ENCODE measurements around the gene MCRIP2.

The MCRIP2 gene

GRCh38 chr16:660459-661183, 19.0 kb downstream of the MCRIP2 start:
- peak; percentile 84 for TF ChIP-seq CTCF (IDR thresholded peaks at IDR 0.05)
- no peak for TF ChIP-seq ZFX (IDR thresholded peaks at IDR 0.05; ENCODE audit: borderline replicate concordance)
- peak overlapping the region; percentile 65 for H3K27ac ChIP-seq

GRCh38 chr16:661184-661821, 19.7 kb downstream of the MCRIP2 start:
- no peak for TF ChIP-seq CTCF (IDR thresholded peaks at IDR 0.05)

GRCh38 chr16:662095-662494, 20.5 kb downstream of the MCRIP2 start:
- H3K27ac ChIP-seq, result peak overlapping the region; percentile 65; the same call in 1 of the 2 replicates
- no peak for TF ChIP-seq CTCF (IDR thresholded peaks at IDR 0.05)
- no peak for TF ChIP-seq ZFX (IDR thresholded peaks at IDR 0.05; ENCODE audit: borderline replicate concordance)

More at GRCh38 chr16:661184-661821, 19.7 kb downstream of the MCRIP2 start:
- peak overlapping the region; percentile 65 for H3K27ac ChIP-seq

- no peak overlapping the region for H3K27ac ChIP-seq
- TF ChIP-seq CTCF (IDR thresholded peaks at IDR 0.05) (no peak), ZFX (IDR thresholded peaks at IDR 0.05; ENCODE audit: borderline replicate concordance) (no peak)
Measured at GRCh38 chr16:662597-662996, 21.0 kb downstream of the MCRIP2 start.

GRCh38 chr16:666572-666971, 24.9 kb downstream of the MCRIP2 start:
- TF ChIP-seq ZFX (IDR thresholded peaks at IDR 0.05; ENCODE audit: borderline replicate concordance) (no peak), CTCF (IDR thresholded peaks at IDR 0.05) (no peak)
- peak overlapping the region; percentile 88 for H3K27ac ChIP-seq

- TF ChIP-seq CTCF (IDR thresholded peaks at IDR 0.05), result no peak
- no peak for TF ChIP-seq ZFX (IDR thresholded peaks at IDR 0.05; ENCODE audit: borderline replicate concordance)
- H3K27ac ChIP-seq, result peak overlapping the region; percentile 88
Measured at GRCh38 chr16:667113-667779, 25.6 kb downstream of the MCRIP2 start.

Data from 22Rv1 (cell line).